Non-pigmented ciliary epithelial cell (primary cell): Measurements from ENCODE around the gene ARHGAP32.
"Not testable (repeated sequence)": the region's sequence is repeated elsewhere in the genome, so short reads cannot be mapped to it uniquely, and the experiment has no call there.

ENCODE experiments used
- DNase-seq: peaks from one replicate; pipeline ENCODE4 v3.0.0-alpha.2; 2010; ENCODE audit warnings: low read depth

ARHGAP32 gene

DNA sequence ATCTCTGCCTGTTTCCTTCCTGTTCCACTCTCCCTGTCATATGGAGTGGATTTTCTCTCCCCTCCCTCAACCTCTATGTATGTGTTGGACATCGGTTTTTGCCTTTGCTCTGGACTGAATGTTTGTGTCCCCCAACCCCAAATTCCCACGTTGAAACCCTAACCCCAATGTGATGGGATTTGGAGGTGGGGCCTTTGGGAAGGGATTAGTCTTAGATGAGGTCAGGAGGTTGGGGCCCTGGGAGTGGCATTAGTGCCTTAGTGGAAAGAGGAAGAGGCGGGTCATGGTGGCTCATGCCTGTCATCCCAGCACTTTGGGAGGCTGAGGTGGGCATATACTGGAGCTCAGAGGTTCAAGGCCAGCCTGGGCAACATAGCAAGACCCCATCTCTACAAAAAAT lies 261.1 kb downstream of the ARHGAP32 start:
- DNase-seq = no peak

DNA sequence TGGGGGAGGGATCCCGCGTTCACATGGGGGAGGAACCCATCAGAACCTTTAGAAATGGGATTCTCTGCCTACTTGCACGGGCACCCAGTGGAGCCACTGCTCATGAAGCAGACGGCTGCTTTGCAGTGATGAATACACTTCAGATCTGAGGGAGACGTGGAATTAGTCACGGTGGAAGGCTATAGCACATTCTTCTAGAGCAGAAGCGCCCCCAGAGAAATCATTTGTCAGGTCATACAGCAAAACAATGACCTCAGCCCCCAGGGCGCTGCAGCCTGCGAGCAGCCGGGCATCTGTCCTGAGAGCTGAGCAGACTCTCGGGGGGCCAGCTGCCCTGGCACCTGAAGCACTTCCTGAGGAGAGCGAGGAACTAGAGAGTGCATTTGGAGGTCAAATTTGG lies 262.1 kb downstream of the ARHGAP32 start:
- DNase-seq = no peak

DNA sequence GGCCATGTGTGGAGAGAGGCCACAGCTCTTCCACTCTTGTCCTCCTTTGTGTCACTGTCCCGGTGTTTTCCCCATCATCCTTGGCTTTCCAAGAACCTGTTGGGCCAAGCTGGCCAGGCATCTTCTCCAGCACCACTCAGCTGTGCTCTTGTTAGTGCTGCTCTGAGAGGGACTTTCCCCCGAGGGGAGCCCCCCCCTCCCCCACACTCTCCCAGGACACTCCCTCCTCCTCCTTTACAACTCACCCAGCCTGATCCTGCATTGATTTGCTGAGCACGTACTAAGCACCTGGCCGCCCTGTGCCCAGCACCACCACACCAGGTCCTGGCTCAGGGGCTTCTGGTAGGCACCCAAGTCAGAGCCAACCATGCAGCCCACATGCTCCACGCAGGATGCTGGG lies 262.7 kb downstream of the ARHGAP32 start:
- no peak for DNase-seq

DNA sequence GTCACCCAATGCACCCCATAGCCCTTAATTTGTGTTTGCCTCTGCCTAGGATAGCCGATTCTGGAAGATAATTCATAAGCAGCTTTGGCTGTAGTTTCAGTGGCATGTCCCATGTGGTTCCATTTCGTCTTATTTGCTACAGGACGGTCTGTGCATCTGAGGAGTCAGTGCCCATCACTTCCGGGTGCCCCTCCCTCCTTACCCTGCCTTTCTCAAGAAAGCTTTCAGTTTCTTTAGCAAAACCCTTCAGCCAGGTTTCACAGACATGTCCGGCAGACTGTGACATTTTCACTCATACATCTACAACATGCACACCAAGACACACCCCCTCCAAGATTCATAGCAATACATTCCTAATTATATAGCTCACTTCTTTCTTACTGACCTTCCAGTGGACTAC lies 263.7 kb downstream of the ARHGAP32 start:
- no peak for DNase-seq

DNA sequence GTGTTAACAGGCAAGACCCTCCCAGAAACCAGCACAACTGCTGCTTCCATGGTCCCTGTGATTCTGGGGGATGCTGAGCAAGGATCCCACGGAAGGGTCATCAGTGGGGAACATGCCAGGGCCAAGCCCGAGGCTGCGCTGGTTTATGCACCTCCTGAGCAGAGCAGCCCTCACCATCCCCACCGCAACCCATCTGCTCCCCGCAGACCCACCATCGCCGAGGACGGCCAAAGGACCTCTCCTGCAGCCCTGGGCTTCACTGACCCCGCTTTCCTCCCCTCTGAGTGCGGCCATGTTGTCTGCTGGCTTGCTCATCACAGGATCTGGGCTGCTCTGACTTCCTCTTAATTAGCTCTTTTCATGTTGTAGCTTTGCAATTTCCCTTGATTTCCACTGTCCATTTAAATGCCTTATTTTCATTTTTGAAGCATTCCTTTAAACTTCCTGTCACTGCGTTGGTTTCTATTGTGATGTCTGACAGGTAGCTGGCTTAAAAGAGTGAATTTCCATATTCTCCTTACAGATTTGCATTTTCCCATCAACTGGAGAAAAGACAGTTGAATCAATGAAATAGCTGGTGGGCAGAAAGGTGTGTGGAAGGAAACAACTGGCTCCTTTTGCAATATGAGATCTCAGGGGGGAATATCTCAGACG lies 264.3 kb downstream of the ARHGAP32 start:
- DNase-seq = no peak

DNA sequence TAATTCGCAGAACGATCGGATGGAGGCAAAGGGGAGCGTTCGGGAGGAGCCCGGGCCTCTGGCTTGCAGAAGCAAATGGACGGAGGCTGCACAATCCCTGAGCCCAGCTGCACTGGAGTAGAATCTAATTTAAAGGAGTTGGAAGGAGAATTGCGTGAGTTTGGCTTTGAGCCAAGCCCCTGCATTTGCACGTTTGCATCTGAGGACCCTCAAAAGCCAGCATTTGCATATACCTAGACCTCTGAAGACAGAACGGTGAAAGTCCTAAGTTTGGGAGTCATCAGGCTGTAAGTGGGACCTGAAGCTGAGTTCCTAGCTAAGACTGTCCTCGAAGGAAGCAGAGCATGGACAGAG lies 265.0 kb downstream of the ARHGAP32 start:
- DNase-seq = no peak

DNA sequence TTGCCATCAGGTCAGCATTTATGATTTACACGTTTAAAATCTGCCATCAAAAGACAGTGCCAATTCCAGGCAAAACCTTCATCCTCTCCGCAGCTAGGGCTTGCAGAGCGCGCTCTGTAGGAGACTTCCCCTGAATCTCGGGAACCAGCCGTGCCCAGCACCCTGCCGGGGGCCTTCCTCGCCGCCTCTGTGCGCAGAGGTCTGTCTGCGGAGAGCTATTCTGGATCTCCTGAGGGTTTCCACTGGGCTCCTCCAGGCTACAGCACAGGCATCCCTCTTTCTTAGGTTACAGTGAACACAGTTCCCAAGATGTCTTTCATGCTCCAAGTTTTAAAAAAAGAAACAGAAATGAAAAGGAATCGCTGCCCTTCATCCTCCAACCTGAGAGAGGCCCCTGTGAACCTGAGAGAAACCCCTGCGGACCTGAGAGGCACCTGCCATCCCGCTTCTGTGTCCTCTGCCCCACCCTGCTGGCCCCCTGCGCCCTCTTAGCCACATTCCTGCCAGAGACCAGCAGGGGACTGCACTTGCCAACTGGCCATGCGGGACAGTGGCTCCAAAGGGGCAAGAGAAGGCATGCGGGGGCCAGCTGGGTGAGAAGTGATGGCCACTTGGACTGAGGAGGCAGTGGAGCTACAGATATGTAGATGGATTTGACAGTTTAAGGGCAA lies 265.6 kb downstream of the ARHGAP32 start:
- DNase-seq = no peak

DNA sequence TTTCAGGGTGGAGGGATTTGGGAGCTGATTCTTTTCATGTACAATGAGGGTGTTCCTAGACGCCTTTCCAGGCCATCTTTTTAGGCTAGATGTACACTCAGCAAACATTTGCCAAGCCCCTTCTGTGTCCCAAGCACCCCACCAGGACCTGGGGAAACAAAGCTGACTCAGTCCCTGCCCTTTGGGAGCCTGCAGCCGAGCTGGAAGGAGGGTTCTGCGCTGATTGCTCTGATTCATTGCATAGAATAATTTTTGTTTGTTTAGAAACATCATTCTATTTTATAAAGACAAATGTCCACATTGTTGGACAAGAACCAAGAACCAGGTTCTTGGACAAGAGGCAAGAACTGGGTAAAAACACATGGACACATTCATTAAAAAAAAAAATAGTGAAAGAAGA lies 266.1 kb downstream of the ARHGAP32 start:
- no peak for DNase-seq

DNA sequence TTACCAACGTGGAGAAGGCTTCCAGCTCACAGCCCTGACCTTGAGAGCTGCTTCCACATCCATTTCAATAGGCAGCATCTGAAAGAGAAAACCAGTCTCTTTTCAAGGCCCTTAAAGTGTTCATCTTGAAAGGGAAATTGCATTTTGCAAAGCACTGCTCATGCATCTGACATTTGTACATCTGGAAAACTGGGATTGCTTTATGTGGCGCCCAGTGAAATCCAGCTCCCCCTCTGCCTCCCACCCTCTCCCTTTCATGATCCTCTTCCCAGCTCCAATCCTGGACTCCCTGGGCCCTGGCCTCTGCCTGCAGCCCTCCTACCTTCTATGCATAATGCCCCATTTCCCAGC lies 266.9 kb downstream of the ARHGAP32 start:
- no peak for DNase-seq

DNA sequence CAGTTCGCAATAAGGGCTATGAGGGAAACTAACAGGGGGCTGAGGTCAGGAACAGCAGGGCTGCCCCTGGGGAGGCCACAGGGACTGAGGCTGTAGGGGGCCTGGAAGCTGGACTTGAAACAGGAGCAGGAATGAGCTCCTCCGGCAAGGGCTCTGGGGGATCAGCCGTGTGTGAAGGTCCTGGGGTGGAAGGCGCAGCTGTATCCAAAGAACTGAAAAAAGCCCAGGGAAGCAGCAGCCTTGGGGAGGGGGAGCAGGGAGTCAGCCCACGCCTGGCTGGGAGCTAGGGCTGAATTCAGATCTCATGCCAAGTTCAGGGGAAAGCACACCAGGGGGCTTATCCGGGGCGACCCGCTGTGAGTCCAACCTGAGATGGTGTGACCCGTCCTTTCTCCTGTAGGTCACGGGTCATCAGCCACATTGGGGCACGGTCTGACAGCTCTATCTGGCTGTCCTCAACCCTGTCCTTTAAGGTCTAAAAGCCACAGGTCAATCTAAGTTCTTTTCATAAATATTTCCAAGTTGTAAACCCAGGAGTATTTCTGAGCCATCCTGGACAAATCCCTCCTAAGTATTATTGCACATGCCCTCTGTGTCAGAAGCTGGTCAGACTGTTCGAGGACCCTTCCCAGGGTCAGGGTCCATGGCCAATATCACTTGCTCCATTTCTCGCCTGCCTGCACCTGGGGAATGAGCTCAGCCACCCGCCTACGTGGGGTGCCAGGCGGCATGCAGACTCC lies 267.4 kb downstream of the ARHGAP32 start:
- DNase-seq = no peak

DNA sequence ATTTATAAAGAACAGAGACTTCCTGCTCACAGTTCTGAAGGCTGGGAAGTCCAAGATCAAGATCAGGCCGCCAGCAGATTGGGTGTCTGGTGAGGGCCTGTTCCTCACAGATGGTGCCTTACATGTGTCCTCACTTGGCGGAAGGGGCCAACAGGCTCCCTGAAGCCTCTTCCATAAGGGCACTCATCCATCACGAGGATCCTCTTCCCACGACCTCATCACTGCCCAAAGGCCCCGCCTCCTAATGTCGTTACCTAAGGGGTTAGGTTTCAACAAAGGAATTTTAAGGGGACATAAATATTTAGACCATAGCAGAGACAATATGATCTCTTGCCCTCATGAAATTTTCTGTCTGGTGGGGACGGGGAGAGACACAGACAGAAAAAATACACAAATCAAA lies 268.0 kb downstream of the ARHGAP32 start:
- DNase-seq = no peak

DNA sequence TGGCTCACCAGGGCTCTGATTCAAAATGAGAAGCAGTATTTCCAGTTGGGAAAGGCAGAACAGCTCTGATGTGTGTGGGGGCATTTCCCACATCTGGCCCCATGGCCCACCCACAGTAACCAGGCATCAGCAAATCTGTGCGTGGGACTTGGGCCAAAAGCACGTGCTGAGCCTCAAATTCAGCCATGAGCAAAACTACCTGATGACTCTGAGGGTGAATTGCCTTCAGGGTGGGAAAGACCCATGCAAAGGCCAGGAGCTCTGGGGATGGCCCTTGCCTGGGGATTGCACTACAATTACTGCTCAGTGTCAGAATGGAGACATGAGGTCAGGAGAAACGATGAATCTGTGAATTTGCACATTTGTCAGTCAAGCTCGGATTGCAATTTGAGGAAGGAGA lies 270.3 kb downstream of the ARHGAP32 start:
- DNase-seq = no peak

DNA sequence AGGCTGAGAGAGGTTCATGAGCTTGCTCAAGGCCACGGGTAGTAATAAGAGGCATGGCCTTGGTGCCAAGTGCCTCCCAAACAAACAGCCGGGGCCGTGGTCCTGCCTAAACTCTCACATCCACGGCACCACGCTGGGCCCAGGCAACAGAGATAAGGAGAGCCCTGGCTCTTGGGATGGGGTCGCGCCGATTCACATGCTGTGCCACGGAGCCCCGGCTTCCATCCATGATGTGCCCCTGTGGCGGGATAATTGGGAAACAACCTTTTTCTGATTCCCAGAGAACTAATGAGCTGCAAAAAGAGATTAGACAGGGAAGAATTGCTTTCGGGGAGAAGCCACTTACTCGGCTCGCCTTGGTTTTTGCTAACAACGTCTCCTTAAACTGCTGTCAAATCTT lies 271.5 kb downstream of the ARHGAP32 start:
- no peak for DNase-seq

DNA sequence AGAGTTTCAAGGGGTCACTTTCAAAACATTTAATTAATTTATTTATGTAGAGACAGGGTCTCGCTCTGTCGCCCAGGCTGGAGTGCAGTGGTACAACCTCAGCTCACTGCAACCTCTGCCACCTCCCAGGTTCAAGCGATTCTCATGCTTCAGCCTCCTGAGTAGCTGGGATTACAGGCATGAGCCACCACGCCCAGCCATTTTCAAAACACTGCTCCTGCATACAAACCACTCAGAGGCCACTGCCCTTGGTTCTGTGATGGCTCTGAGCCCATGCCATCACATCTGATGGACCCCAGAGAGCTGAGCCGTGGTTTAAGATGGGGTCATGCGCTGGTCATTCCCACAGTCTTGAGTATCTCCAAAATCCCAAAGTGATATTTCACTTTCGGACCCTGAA lies 272.5 kb downstream of the ARHGAP32 start:
- not testable (repeated sequence) for DNase-seq

DNA sequence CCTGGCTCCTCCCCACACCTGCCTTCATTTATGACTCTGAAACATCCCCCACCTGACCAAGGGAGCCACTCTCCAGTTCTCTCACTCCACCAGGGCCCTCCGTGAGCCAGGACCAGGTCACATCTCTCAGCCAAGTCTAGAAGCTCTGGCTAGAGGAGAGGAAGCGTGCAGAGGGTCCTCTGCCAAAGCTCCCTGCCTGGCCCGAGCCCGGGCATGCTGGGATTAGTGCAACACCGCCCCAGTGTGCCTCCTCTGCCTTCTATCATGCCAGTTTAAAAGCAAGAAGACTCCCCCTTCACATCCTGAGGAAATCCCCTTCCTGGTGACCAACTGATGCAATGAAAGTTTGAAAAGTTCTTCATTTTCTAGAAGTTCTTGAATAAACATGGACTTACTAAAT lies 272.9 kb downstream of the ARHGAP32 start:
- DNase-seq = no peak

DNA sequence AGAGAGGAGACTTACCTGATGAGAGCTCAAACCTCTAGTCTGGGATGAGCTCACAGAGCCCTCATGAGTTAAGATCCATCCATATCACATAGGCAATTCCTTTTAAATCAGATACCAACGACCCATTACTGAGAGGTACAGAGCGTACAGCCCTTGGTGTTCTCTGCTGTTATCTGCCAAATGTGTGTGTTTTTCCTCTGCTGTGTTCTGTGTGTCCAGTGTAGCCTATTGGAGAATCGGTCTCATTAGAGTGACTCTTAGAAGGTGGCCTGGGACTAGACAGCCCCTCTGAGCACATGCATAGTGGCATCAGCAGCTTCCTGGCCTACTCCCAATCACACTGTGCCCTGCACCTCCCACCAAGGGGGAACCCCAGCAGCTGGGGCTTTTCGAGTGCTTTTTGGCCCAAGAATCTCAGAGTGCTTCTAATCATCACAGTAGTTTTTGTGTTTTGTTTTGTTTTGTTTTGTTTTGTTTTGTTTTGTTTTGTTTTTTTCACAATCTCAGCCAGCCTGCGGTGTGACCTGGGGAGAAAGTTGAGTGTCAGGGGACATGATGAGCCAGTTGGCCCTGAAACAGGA lies 274.9 kb downstream of the ARHGAP32 start:
- no peak for DNase-seq

DNA sequence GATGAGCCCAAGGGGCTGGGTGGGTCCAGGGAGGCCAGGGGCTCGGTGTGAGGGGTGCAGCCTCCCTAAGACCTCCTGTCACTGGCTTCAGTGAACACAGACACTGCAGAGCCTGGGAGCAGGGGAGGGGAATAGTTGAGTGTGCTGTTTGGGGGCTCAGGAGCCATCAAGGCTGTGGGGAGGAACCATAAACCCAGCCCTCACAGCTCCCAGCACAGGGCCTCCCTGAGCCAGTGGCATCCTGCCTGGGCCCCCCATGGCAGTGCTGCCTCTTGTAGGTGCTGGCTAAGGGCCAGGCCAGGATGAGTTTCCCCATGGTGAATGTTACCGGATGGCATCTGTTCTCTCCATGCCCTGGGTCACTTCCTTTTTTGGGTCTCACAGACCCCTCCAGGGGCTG lies 275.4 kb downstream of the ARHGAP32 start:
- no peak for DNase-seq

DNA sequence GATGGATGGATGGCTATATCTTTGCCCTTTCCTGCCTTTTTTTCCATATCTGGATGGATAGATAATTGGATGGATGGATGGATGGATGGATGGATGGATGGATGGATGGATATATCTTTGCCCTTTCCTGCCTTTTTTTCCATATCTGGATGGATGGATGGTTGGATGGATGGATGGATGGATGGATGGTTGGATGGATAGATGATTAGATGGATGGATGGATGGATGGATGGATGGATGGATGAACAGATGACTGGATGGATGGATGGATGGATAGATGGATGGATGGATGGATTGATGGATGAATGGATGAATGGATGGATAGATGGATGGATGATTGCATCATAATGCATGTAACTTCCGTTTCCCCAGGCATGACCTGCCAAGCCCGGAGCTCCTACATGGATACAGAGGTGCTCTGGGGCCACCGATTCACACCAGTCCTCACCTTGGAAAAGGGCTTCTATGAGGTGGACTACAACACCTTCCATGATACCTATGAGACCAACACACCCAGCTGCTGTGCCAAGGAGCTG lies 276.0 kb downstream of the ARHGAP32 start:
- no peak for DNase-seq

DNA sequence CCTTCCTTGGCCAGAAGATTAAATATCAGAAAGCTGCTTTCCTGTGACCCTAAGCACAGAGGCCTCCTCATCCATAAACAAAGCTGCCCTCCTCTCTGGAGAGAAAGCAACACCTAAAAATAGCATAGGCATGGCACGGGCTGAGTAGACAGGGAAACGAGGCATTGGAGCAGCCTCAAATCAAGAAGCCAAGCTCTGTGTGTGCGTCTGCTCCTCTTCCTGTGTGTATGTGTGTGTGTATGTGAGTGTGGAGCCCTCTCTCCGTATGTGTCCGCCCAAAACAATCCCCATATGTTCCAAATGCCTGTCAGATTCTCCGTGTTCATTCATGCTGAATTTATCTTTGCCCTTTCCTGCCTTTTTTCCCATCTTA lies 277.0 kb downstream of the ARHGAP32 start:
- DNase-seq = no peak
